Neural cell (in vitro differentiated cells): ENCODE measurements around the gene SUN1.

ENCODE experiments used
- EZH2 ChIP-seq: fragments of 200-600, 300-800 bp; shearing (Covaris generic), sonication (generic); IDR thresholded peaks from 2 replicates; pipeline ENCODE4 v1.6.1; 2014; ENCODE audit warnings: antibody characterized with exemption, low read length, borderline replicate concordance, mild to moderate bottlenecking; ENCODE audit not compliant: insufficient read depth, poor library complexity, severe bottlenecking
- POLR2AphosphoS5 ChIP-seq: IDR thresholded peaks from 2 replicates; pipeline ENCODE4 v1.6.1; 2012
- SMC3 ChIP-seq: fragments of 450-650 bp; conservative IDR thresholded peaks from 2 replicates; pipeline ENCODE4 v1.6.1; 2014; ENCODE audit warnings: antibody characterized with exemption, mild to moderate bottlenecking, moderate library complexity; ENCODE audit not compliant: poor library complexity
- TF ChIP-seq, protein P1 (sequence below): fragments of 450-650 bp; IDR thresholded peaks from 2 replicates; pipeline ENCODE4 v1.5.1; 2014; ENCODE audit warnings: antibody characterized with exemption, mild to moderate bottlenecking, moderate library complexity; ENCODE audit not compliant: poor library complexity, severe bottlenecking

DNA sequence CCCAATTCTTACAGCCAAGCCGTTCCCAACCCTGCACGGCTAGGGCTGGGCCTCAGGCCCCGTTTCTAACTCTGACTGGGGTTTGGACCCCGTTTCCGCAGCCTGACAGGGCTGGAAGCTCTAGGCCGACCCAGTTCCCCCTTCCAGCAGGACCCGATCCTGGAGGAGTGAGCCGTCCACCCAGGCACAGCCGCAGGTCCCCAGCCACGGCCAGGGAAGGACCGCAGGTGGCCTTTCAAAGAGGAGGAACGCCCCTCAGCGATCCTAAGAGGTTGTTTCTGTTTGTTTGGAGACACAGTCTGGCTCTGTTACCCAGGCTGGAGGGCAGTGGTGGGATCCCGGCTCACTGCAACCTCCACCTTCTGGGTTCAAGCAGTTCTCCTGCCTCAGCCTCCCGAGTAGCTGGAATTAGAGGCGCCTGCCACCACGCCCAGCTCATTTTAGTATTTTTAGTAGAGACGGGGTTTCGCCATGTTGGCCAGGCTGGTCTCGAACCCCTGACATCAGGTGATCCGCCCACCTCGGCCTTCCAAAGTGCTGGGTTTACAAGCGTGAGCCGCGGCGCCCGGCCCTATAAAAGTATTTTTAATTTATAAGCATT is 43.3 kb downstream of the SUN1 start:
- TF ChIP-seq, protein P1, sequence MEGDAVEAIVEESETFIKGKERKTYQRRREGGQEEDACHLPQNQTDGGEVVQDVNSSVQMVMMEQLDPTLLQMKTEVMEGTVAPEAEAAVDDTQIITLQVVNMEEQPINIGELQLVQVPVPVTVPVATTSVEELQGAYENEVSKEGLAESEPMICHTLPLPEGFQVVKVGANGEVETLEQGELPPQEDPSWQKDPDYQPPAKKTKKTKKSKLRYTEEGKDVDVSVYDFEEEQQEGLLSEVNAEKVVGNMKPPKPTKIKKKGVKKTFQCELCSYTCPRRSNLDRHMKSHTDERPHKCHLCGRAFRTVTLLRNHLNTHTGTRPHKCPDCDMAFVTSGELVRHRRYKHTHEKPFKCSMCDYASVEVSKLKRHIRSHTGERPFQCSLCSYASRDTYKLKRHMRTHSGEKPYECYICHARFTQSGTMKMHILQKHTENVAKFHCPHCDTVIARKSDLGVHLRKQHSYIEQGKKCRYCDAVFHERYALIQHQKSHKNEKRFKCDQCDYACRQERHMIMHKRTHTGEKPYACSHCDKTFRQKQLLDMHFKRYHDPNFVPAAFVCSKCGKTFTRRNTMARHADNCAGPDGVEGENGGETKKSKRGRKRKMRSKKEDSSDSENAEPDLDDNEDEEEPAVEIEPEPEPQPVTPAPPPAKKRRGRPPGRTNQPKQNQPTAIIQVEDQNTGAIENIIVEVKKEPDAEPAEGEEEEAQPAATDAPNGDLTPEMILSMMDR = no peak
- TF ChIP-seq POLR2AphosphoS5 (no peak), EZH2 (no peak), SMC3 (no peak)
